MM.1S (cell line): ENCODE results near the gene FAM13B.
"Not testable (repeated sequence)": the region's sequence is repeated elsewhere in the genome, so short reads cannot be mapped to it uniquely, and the experiment has no call there.

Experiments
- DNase-seq: peaks from one replicate; pipeline ENCODE4 v3.0.0-alpha.2; 2015
- H2AFZ ChIP-seq: fragments of 300-600 bp; sonication (generic); 2 replicates; pipeline ENCODE4 v1.6.0; 2016; ENCODE audit warnings: antibody characterized with exemption, low read length
- H3F3A ChIP-seq: fragments of 300-600 bp; sonication (generic); 2 replicates; pipeline ENCODE4 v1.6.1; 2016; ENCODE audit warnings: mild to moderate bottlenecking, antibody characterized with exemption, low read length, moderate library complexity, mixed read lengths; ENCODE audit not compliant: insufficient read depth
- H3K27ac ChIP-seq: fragments of 300-600 bp; sonication (generic); 2 replicates; pipeline ENCODE4 v1.5.1; 2016; ENCODE audit warnings: mild to moderate bottlenecking, low read length
- H3K27me3 ChIP-seq: fragments of 300-600 bp; sonication (generic); replicated peaks from 2 replicates; pipeline ENCODE4 v1.6.0; 2016; ENCODE audit warnings: low read length; ENCODE audit not compliant: insufficient read depth
- H3K36me3 ChIP-seq: fragments of 300-600 bp; sonication (generic); replicated peaks from 2 replicates; pipeline ENCODE4 v1.6.1; 2016; ENCODE audit warnings: mild to moderate bottlenecking, low read length, mixed read lengths; ENCODE audit not compliant: insufficient read depth
- H3K4me1 ChIP-seq: fragments of 300-600 bp; sonication (generic); 2 replicates; pipeline ENCODE4 v1.6.1; 2016; ENCODE audit warnings: low read length, mixed read lengths
- H3K4me2 ChIP-seq: fragments of 300-600 bp; sonication (generic); 2 replicates; pipeline ENCODE4 v1.6.0; 2016; ENCODE audit warnings: low read depth, low read length
- H3K4me3 ChIP-seq: fragments of 300-600 bp; sonication (generic); 2 replicates; pipeline ENCODE4 v1.5.1; 2016; ENCODE audit warnings: low read length, mixed read lengths
- H3K79me2 ChIP-seq: fragments of 300-600 bp; sonication (generic); 2 replicates; pipeline ENCODE4 v1.6.1; 2016; ENCODE audit warnings: mixed run types, low read length, mixed read lengths
- H3K9ac ChIP-seq: fragments of 300-600 bp; sonication (generic); 2 replicates; pipeline ENCODE4 v1.6.1; 2016; ENCODE audit warnings: low read length, mixed read lengths
- H3K9me2 ChIP-seq: fragments of 300-600 bp; sonication (generic); replicated peaks from 2 replicates; pipeline ENCODE4 v1.6.1; 2016; ENCODE audit warnings: mild to moderate bottlenecking, low read length, mixed read lengths; ENCODE audit not compliant: insufficient read depth
- H3K9me3 ChIP-seq: fragments of 300-600 bp; sonication (generic); replicated peaks from 2 replicates; pipeline ENCODE4 v1.6.1; 2016; ENCODE audit warnings: mild to moderate bottlenecking, low read length, mixed read lengths; ENCODE audit not compliant: insufficient read depth
- H4K20me1 ChIP-seq: fragments of 300-600 bp; sonication (generic); 2 replicates; pipeline ENCODE4 v1.6.1; 2016; ENCODE audit warnings: mild to moderate bottlenecking, low read length, moderate library complexity, mixed read lengths; ENCODE audit not compliant: insufficient read depth
- EZH2 ChIP-seq: fragments of 300-600 bp; sonication (generic); optimal IDR thresholded peaks from 2 replicates; pipeline ENCODE3; 2017; ENCODE audit warnings: low read depth, mild to moderate bottlenecking, antibody characterized with exemption, low read length, mixed read lengths
- EZH2phosphoT487 ChIP-seq: fragments of 300-600 bp; sonication (generic); IDR thresholded peaks from 2 replicates; pipeline ENCODE4 v1.6.1; 2018; ENCODE audit warnings: antibody characterized with exemption, low read length
- TF ChIP-seq, protein P1 (sequence below): fragments of 300-600 bp; sonication (generic); IDR thresholded peaks from 2 replicates; pipeline ENCODE4 v1.5.1; 2016; ENCODE audit warnings: antibody characterized with exemption, low read length, mixed read lengths

Gene FAM13B

DNA sequence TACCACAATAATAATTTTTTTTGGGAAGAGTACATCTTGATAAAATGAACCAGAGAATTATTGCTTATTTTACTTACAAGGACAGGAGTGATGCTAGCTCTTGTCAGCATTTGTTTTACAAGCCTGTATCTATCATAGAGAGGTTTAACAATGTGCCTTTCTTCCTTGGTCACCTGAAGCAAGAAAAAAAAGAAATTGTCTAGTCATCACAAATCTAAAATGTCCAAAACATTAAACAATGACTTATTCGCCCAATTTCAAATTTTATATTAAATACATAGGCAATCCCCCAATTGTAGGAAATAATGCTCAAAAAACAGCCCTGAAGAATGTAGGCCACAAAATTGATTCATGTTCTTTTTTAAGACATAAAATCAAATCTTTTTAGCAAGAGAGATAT is 87.1 kb downstream of the FAM13B start:
- Histone ChIP-seq H3K36me3 (peaks cover 19% of the 10 kb centered on the region), H3K4me1 (no peaks in the 10 kb centered on the region), H3K9me2 (no peaks in the 10 kb centered on the region), H3K27ac (no peak overlapping the region), H3K9ac (no peak overlapping the region), H3K4me2 (no peak overlapping the region), H2AFZ (no peak overlapping the region), H3F3A (no peaks in the 10 kb centered on the region), H3K79me2 (no peaks in the 10 kb centered on the region), H3K27me3 (no peaks in the 10 kb centered on the region), H4K20me1 (no peaks in the 10 kb centered on the region), H3K9me3 (no peaks in the 10 kb centered on the region), H3K4me3 (no peak overlapping the region)
- TF ChIP-seq EZH2phosphoT487 (no peak), EZH2 (no peak)
- TF ChIP-seq, protein P1, sequence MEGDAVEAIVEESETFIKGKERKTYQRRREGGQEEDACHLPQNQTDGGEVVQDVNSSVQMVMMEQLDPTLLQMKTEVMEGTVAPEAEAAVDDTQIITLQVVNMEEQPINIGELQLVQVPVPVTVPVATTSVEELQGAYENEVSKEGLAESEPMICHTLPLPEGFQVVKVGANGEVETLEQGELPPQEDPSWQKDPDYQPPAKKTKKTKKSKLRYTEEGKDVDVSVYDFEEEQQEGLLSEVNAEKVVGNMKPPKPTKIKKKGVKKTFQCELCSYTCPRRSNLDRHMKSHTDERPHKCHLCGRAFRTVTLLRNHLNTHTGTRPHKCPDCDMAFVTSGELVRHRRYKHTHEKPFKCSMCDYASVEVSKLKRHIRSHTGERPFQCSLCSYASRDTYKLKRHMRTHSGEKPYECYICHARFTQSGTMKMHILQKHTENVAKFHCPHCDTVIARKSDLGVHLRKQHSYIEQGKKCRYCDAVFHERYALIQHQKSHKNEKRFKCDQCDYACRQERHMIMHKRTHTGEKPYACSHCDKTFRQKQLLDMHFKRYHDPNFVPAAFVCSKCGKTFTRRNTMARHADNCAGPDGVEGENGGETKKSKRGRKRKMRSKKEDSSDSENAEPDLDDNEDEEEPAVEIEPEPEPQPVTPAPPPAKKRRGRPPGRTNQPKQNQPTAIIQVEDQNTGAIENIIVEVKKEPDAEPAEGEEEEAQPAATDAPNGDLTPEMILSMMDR = no peak
- DNase-seq = no peak

DNA sequence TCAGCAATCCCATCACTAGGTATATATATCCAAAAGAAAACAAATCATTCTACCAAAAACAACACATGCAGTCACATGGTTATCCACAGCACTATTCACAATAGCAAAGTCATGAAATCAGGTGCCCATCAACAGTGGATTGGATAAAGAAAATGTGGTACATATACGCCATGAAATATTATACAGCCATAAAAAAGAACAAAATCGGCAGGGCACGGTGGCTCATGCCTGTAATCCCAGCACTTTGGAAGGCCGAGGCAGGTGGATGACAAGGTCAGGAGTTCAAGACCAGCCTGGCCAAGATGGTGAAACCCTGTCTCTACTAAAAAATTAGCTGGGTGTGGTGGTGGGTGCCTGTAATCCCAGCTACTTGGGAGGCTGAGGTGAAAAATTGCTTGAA is 88.6 kb downstream of the FAM13B start:
- not testable (repeated sequence) for H3K27me3 ChIP-seq, H3K4me2 ChIP-seq, H3K4me1 ChIP-seq, H3F3A ChIP-seq, H3K9ac ChIP-seq, H3K4me3 ChIP-seq, H2AFZ ChIP-seq, H4K20me1 ChIP-seq, H3K27ac ChIP-seq, H3K9me2 ChIP-seq, DNase-seq, H3K79me2 ChIP-seq, H3K9me3 ChIP-seq
- peaks cover 19% of the 10 kb centered on the region for H3K36me3 ChIP-seq

DNA sequence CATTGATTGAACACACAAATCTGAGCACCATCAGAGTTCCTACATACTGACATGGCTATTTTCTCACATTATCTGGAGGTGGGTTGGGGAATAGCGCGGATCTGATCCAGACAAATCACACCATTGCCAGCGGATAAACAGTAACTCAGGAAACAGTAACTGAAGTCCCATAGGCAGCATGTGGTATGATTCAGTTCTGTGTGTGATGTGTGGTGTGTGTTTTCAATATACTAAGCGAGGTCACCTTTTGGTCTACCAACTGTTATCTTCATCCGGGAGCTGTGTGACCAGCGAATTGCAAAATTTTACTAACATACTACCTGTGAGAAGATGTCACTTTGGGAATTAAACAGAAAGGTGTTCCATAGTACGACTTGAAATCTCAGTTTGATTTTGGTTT is 93.5 kb downstream of the FAM13B start:
- DNase-seq = no peak
- Histone ChIP-seq H3K9me3 (no peaks in the 10 kb centered on the region), H3K79me2 (no peaks in the 10 kb centered on the region), H2AFZ (no peak overlapping the region), H3K27me3 (no peaks in the 10 kb centered on the region), H3F3A (no peaks in the 10 kb centered on the region), H3K4me3 (no peak overlapping the region), H3K9ac (no peak overlapping the region), H3K36me3 (peaks cover 17% of the 10 kb centered on the region; the same call in 1 of the 2 replicates), H3K4me1 (no peaks in the 10 kb centered on the region), H3K9me2 (no peaks in the 10 kb centered on the region), H3K27ac (no peak overlapping the region), H3K4me2 (no peak overlapping the region), H4K20me1 (no peaks in the 10 kb centered on the region)
- TF ChIP-seq EZH2phosphoT487 (no peak), EZH2 (no peak)
- TF ChIP-seq, protein P1 = no peak

DNA sequence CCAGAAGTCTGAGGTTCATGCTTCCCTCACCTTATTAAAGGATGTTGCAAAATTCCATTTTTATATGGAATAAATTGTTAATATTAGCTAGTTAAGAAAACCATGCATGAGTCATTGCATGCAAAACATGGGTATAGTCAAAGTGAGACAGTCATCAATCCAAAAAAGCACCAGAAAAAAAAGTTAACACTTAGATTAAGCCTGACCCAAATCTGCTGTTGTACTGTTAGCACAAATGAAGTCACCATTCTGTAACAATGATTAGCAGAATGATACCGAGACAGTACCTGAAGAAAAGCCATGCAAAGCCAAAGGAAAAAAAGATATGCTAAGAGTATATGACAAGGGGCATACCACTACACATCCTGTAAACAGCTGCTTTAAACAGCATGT is 94.1 kb downstream of the FAM13B start:
- H3K9me2 ChIP-seq = no peaks in the 10 kb centered on the region
- no peaks in the 10 kb centered on the region for H4K20me1 ChIP-seq
- H3K4me1 ChIP-seq = no peaks in the 10 kb centered on the region
- no peaks in the 10 kb centered on the region for H3K9me3 ChIP-seq
- no peak overlapping the region for H2AFZ ChIP-seq
- H3K4me3 ChIP-seq = no peak overlapping the region
- no peaks in the 10 kb centered on the region for H3F3A ChIP-seq
- no peak for DNase-seq
- H3K27me3 ChIP-seq = no peaks in the 10 kb centered on the region
- H3K36me3 ChIP-seq = peaks cover 17% of the 10 kb centered on the region; the same call in 1 of the 2 replicates
- no peak overlapping the region for H3K9ac ChIP-seq
- H3K27ac ChIP-seq = no peak overlapping the region
- no peak overlapping the region for H3K4me2 ChIP-seq
- TF ChIP-seq, protein P1 = no peak
- no peaks in the 10 kb centered on the region for H3K79me2 ChIP-seq
